Right lung (tissue), 10 donors: ENCODE data around the gene MRPL52. TPM values are rescaled to one million over a fixed set of nuclear protein-coding genes. Genes with fewer than 3 reads are reported as not detected.
"Not testable (repeated sequence)": the region's sequence is repeated elsewhere in the genome, so short reads cannot be mapped to it uniquely, and the experiment has no call there.

Source experiments
- DNase-seq, 2 donors: peaks; one replicate each; pipeline ENCODE4 v3.0.0-alpha.2; 2013
- long read RNA-seq, 8 donors: transcript quantifications; one replicate each; lab custom pipeline, GENCODE V29; 2026
- polyA plus RNA-seq, 5 donors: library from polyadenylated mRNA; unstranded; fragments of 120-200 nt; gene quantifications; one replicate each; pipeline versions ENCODE4 v1.2.1 to v1.2.3, GENCODE V29; 2013; ENCODE audit warnings: inconsistent platforms in 1 of 5, low replicate concordance in 1 of 5; ENCODE audit not compliant: insufficient read length in 5 of 5, insufficient read depth in 1 of 5

MRPL52 gene
- 10 to 100 TPM; 66.9 to 98.7 (median 69.6) TPM for polyA plus RNA-seq
- long read RNA-seq, donor 1, transcript MRPL52-203 (5 exons, 1,111 nt): minor isoform, 15 of 66 reads
- long read RNA-seq, donor 1, transcript MRPL52-210 (4 exons, 895 nt): minor isoform, 8 of 66 reads
- long read RNA-seq, donor 1, transcript MRPL52-215 (5 exons, 398 nt): minor isoform, 6 of 66 reads
- long read RNA-seq, donor 1, transcript MRPL52-202 (5 exons, 1,118 nt): major isoform, 27 of 66 reads
- long read RNA-seq, donor 1, partial matches to known transcripts: 0 of 66 reads
- long read RNA-seq, donor 1, other reads (novel, unspliced or antisense): 0 of 66 reads
- long read RNA-seq, donor 2, transcript MRPL52-210 (4 exons, 895 nt): minor isoform, 7 of 36 reads
- long read RNA-seq, donor 2, transcript MRPL52-202 (5 exons, 1,118 nt): major isoform, 10 of 36 reads
- long read RNA-seq, donor 2, transcript MRPL52-203 (5 exons, 1,111 nt): minor isoform, 8 of 36 reads
- long read RNA-seq, donor 2, transcript MRPL52-215 (5 exons, 398 nt): minor isoform, 6 of 36 reads
- long read RNA-seq, donor 2, partial matches to known transcripts: 0 of 36 reads
- long read RNA-seq, donor 2, other reads (novel, unspliced or antisense): 0 of 36 reads
- long read RNA-seq, donor 3, transcript MRPL52-210 (4 exons, 895 nt): minor isoform, 9 of 62 reads
- long read RNA-seq, donor 3, transcript MRPL52-209 (2 exons, 327 nt): minor isoform, 5 of 62 reads
- long read RNA-seq, donor 3, transcript MRPL52-202 (5 exons, 1,118 nt): major isoform, 26 of 62 reads
- long read RNA-seq, donor 3, transcript MRPL52-203 (5 exons, 1,111 nt): minor isoform, 12 of 62 reads
- long read RNA-seq, donor 3, partial matches to known transcripts: 0 of 62 reads
- long read RNA-seq, donor 3, other reads (novel, unspliced or antisense): 0 of 62 reads
- long read RNA-seq, donor 4, transcript MRPL52-203 (5 exons, 1,111 nt): minor isoform, 9 of 33 reads
- long read RNA-seq, donor 4, transcript MRPL52-202 (5 exons, 1,118 nt): major isoform, 17 of 33 reads
- long read RNA-seq, donor 4, partial matches to known transcripts: 0 of 33 reads
- long read RNA-seq, donor 4, other reads (novel, unspliced or antisense): 0 of 33 reads
- long read RNA-seq, donor 5, transcript MRPL52-202 (5 exons, 1,118 nt): major isoform, 16 of 54 reads
- long read RNA-seq, donor 5, transcript MRPL52-203 (5 exons, 1,111 nt): minor isoform, 14 of 54 reads
- long read RNA-seq, donor 5, transcript MRPL52-210 (4 exons, 895 nt): minor isoform, 5 of 54 reads
- long read RNA-seq, donor 5, transcript MRPL52-209 (2 exons, 327 nt): minor isoform, 5 of 54 reads
- long read RNA-seq, donor 5, partial matches to known transcripts: 0 of 54 reads
- long read RNA-seq, donor 5, other reads (novel, unspliced or antisense): 0 of 54 reads
- long read RNA-seq, donor 6, transcript MRPL52-215 (5 exons, 398 nt): minor isoform, 10 of 82 reads
- long read RNA-seq, donor 6, transcript MRPL52-210 (4 exons, 895 nt): minor isoform, 14 of 82 reads
- long read RNA-seq, donor 6, transcript MRPL52-203 (5 exons, 1,111 nt): minor isoform, 20 of 82 reads
- long read RNA-seq, donor 6, transcript MRPL52-202 (5 exons, 1,118 nt): major isoform, 27 of 82 reads
- long read RNA-seq, donor 6, partial matches to known transcripts: 0 of 82 reads
- long read RNA-seq, donor 6, other reads (novel, unspliced or antisense): 0 of 82 reads
- long read RNA-seq, donor 7, transcript MRPL52-215 (5 exons, 398 nt): minor isoform, 5 of 19 reads
- long read RNA-seq, donor 7, transcript MRPL52-202 (5 exons, 1,118 nt): major isoform, 7 of 19 reads
- long read RNA-seq, donor 7, partial matches to known transcripts: 0 of 19 reads
- long read RNA-seq, donor 7, other reads (novel, unspliced or antisense): 0 of 19 reads
- long read RNA-seq, donor 8, transcript MRPL52-202 (5 exons, 1,118 nt): major isoform, 10 of 18 reads
- long read RNA-seq, donor 8, partial matches to known transcripts: 0 of 18 reads
- long read RNA-seq, donor 8, other reads (novel, unspliced or antisense): 0 of 18 reads

DNA sequence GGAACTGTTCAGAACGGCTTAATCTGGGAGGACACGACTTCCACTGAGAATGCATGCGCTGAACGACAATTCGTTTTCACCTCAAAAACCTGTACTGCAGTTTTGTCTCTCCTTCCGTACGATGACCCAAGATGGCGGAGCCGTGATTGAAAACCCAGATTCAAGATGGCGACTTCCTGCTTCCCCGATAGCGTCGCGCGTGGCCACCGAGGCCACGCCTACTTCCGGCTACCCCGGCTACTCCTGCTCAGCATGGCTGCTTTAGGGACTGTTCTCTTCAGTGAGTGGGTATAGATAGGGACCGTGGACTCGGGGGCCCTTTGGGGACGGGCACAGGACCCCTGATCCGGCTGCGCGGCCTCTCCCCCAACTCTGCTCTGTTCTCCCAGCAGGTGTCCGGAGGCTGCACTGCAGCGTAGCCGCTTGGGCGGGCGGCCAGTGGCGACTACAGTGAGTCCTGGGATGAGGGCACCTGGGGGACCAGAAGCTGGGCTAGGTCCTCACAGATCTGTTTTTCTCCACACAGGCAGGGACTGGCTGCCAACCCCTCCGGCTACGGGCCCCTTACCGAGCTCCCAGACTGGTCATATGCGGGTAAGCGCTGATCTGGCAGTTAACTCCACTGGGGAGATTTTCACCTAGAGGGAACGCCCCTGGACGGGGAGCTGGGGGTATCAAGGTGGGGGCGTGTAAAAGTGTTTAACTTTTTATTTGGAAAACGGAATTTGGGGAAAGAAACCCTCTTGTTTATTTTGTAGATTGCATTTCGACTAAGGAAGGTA lies at the start of gene MRPL52:
Gene MRPL52, plus strand, starts transcription at position 227 of the 782 bp plus-strand sequence. Its CDS starts 26 bp downstream, at position 253.
- DNase-seq: peak; percentile 92 to 94

DNA sequence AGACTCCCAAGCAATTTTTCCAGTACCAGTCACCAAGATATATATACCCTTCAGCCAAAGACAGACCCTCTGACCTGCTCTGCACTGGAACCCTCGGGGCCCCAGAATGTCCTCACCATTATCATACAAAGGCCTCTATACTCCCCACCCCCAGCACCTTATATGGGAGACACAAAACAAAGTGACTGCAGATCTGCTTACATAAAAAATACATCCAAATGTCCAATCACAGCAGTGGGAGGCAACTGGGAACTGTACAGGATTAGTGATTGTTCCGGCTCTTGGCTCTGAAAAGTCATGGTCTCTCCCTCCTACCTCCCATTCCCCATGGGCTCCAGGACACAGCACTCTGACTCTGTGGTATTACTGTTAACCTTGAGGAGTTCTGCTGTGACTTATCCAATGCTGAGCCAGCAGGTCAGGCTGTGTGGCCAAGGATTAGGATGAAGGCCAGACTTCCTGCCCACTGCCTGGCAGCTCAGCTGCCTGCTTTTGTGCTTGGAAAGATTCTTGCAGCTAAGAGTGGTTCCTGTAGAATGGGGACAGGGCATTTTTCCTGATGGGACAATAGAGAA lies 49.5 kb upstream of the MRPL52 start:
- no peak for DNase-seq

- DNase-seq: no peak
Observed at GRCh38 chr14:22780941-22781300, 48.8 kb upstream of the MRPL52 start.

DNA sequence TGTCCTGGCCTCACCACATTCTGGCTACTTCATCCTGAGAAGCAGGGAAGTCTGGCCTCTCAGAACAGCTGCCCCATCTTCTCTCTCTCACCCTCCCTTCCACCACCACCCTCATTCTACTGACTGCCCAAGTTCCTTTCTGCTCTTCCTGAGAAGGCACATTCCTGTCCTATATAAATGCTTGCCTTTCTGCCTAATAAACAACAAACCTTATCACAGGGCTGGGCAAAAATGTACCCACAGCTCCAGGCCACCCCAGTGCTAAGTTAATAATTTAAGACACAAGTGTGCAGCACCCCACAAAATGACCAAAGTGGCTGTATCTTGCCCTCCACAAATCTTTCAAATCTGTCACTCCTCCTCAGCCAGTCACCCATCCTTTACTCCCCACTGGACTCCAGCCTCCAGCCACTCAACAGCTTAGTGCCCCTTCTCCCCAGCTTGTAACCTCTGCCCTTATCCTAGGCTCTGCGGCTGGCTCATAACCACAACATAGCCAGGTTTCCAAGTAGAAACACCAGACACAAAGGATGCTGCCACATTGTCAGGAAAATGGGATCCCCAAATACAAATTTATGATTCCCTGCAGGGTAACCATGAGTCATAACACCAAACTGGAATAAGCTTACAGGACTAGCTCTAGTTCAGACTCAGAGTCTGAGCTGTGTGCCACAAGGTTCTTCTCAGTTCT lies 48.2 kb upstream of the MRPL52 start:
- no peak for DNase-seq

GRCh38 chr14:22786685-22787084 lies 43.0 kb upstream of the MRPL52 start:
- DNase-seq: no peak

- no peak for DNase-seq
Observed at GRCh38 chr14:22791301-22791700, 38.4 kb upstream of the MRPL52 start.

GRCh38 chr14:22792158-22792557 lies 37.5 kb upstream of the MRPL52 start:
- no peak for DNase-seq

GRCh38 chr14:22793550-22793949 lies 36.1 kb upstream of the MRPL52 start:
- DNase-seq: not testable (repeated sequence)

GRCh38 chr14:22793976-22794375 lies 35.7 kb upstream of the MRPL52 start:
- DNase-seq: no peak

GRCh38 chr14:22794551-22794951 lies 35.1 kb upstream of the MRPL52 start:
- DNase-seq: no peak

- no peak for DNase-seq
Observed at GRCh38 chr14:22796087-22796707, 33.5 kb upstream of the MRPL52 start.

- no peak for DNase-seq
Observed at GRCh38 chr14:22797017-22797917, 32.4 kb upstream of the MRPL52 start.

GRCh38 chr14:22798528-22798927 lies 31.2 kb upstream of the MRPL52 start:
- DNase-seq: no peak

GRCh38 chr14:22800346-22800745 lies 29.3 kb upstream of the MRPL52 start:
- DNase-seq: no peak

GRCh38 chr14:22801716-22802115 lies 28.0 kb upstream of the MRPL52 start:
- DNase-seq: no peak

GRCh38 chr14:22802860-22803686 lies 26.6 kb upstream of the MRPL52 start:
- no peak for DNase-seq
